ENCODE results near the gene LGALS9C. TPM values are rescaled to one million over a fixed set of nuclear protein-coding genes. Genes with fewer than 3 reads are reported as not detected.
"Not testable (repeated sequence)": the region's sequence is repeated elsewhere in the genome, so short reads cannot be mapped to it uniquely, and the experiment has no call there.

Gene LGALS9C
- total RNA-seq, 1 donor from 2014 or later = not detected

DNA sequence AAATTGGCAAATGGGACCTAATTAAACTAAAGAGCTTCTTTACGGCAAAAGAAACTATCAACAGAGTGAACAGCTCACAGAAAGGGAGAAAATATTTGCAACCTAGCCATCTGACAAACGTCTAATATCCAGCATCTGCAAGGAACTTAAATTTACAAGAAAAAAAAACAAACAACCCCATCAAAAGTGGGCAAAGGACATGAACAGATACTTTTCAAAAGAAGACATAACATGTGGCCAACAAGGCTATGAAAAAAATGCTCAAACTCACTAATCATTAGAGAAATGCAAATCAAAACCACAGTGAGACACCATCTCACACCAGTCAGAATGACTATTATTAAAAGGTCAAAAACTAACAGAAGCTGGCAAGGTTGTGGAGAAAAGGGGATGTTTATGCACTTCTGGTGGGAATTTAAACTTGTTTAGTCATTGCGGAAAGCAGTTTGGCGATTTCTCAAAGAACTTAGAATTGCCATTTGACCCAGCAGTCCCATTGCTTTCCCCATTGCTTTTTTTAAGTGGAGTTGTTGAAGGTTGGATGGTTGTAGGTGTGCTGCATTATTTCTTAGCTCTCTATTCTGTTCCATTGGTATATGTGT, 52.4 kb downstream of the LGALS9C start:
- not testable (repeated sequence) for DNase-seq (ENCODE audit: low read depth in 2 of 2)

DNA sequence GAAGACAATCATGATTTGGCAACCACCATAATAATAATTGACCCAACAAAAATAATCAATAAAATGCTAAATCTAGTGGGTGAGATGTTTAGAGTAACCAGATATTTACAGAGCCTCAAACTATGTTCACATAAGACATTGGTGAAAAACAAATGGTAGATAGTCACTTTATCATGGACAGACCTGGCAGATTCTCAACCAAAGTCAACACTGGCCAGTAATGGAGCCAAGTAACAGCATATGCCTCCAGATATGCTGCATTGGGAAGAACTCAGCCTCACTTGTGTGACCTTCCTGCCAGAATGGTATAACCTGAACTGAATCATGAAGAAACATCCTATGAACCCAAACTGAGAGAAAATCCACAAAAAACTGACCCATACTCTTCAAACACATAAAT, 53.8 kb downstream of the LGALS9C start:
- DNase-seq (ENCODE audit: low read depth in 2 of 2) = not testable (repeated sequence)

DNA sequence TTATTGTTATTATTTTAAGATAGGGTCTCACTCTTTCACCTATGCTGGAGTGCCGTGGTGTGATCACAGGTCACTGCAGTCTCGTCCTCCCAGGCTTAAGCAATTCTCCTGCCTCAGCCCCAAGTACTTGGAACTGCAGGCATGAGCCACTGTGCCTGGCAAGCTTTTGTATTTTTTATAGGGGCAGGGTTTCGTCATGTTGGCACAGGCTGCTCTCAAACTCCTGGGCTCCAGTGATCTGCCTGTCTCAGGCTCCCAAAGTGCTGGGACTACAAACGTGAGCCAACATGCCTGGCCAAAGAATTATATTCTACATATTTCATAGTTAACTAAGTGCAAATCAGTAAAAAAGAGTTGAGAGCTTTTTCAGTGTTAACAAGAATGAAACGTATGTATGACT, 65.6 kb downstream of the LGALS9C start:
- not testable (repeated sequence) for DNase-seq (ENCODE audit: low read depth in 2 of 2)

DNA sequence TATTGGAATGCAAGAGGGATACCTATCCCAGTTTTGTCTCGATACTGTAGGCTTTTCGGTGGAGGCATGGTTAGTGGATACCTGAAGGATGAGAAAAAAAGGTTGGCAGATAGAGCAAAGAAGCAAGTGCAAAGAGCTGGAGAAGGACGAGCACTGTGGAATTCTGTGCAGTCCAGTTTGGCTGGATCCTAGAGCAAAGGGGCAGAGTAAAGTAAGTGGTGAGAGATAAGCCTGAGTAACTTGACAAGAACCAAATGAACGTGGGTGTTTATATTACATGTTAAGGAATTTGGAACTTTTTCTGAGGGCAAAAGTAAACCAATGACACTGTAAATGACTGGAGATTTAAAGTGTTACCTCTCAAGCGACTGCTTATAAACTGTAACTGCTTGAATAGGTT, 66.3 kb downstream of the LGALS9C start:
- DNase-seq (ENCODE audit: low read depth in 2 of 2) = not testable (repeated sequence)

Other genes with a start within 250 kb of the LGALS9C start
- gene FLII, start 218.1 kb upstream of the LGALS9C start, total RNA-seq = 280 and 292 TPM in 2 replicates
- gene MIEF2, start 216.1 kb upstream of the LGALS9C start, total RNA-seq = 8.1 and 13.9 TPM in 2 replicates
- 14.1 and 19.3 TPM in 2 replicates for gene TOP3A, start 161.8 kb upstream of the LGALS9C start, total RNA-seq
- 11.4 and 18.5 TPM in 2 replicates for gene SMCR8, start 161.5 kb upstream of the LGALS9C start, total RNA-seq
- gene SHMT1, start 113.2 kb upstream of the LGALS9C start, total RNA-seq = 11.0 and 16.7 TPM in 2 replicates
- gene EVPLL, start 99.0 kb upstream of the LGALS9C start, total RNA-seq = not detected in 2 replicates
- gene TBC1D28, start 167.6 kb downstream of the LGALS9C start, total RNA-seq = not detected in 2 replicates
- 1.5 and 2.3 TPM in 2 replicates for gene FOXO3B, start 205.5 kb downstream of the LGALS9C start, total RNA-seq